CD14-positive monocyte (primary cell): Measurements from ENCODE around the gene TMEM209. TPM values are rescaled to one million over a fixed set of nuclear protein-coding genes. Genes with fewer than 3 reads are reported as not detected.
A peak's percentile ranks its signal among the peaks of the same experiment; 100 is the strongest.

Source experiments
- DNase-seq, 3 donors: peaks; one replicate each; pipeline ENCODE4 v3.0.0-alpha.2; 2011 to 2022
- H2AFZ ChIP-seq: 2 replicates; pipeline ENCODE4 v1.6.0; 2012; ENCODE audit warnings: mild to moderate bottlenecking, low read depth, low read length, inconsistent platforms; ENCODE audit not compliant: insufficient read depth, poor library complexity, severe bottlenecking
- H3K27ac ChIP-seq, 2 donors: 1 replicate in 1 of 2; 2 replicates in 1 of 2; pipeline ENCODE4 v1.5.1; 2012 to 2013; ENCODE audit warnings: low read length in 2 of 2, control low read depth in 1 of 2, inconsistent platforms in 1 of 2, low read depth in 1 of 2, mild to moderate bottlenecking in 1 of 2
- H3K27me3 ChIP-seq, 2 donors: one replicate each; pipeline versions ENCODE4 v1.6.0 to v1.6.1; 2011 to 2013; ENCODE audit warnings: low read length in 2 of 2; ENCODE audit not compliant: control insufficient read depth in 2 of 2, insufficient read depth in 2 of 2
- H3K36me3 ChIP-seq, 2 donors: replicated peaks in 1 of 2; 1 replicate in 1 of 2; 2 replicates in 1 of 2; pipeline versions ENCODE4 v1.5.1 to v1.6.1; 2012 to 2013; ENCODE audit warnings: low read length in 2 of 2, control low read depth in 1 of 2, inconsistent platforms in 1 of 2, mild to moderate bottlenecking in 1 of 2; ENCODE audit not compliant: insufficient read depth in 2 of 2, control insufficient read depth in 1 of 2
- H3K4me1 ChIP-seq, 2 donors: 1 replicate in 1 of 2; 2 replicates in 1 of 2; pipeline versions ENCODE4 v1.5.1 to v1.6.1; 2012 to 2013; ENCODE audit warnings: low read length in 2 of 2, control low read depth in 1 of 2, inconsistent platforms in 1 of 2, mild to moderate bottlenecking in 1 of 2, moderate library complexity in 1 of 2; ENCODE audit not compliant: insufficient read depth in 2 of 2, control insufficient read depth in 1 of 2
- H3K4me2 ChIP-seq: replicated peaks from 2 replicates; pipeline ENCODE3; 2012; ENCODE audit warnings: low read length, moderate library complexity, mild to moderate bottlenecking; ENCODE audit not compliant: poor library complexity, severe bottlenecking; ENCODE audit errors: extremely low read depth
- H3K4me3 ChIP-seq, 3 experiments: fragments of 200-600 bp in 1 of 3; sonication (generic) in 1 of 3; replicated peaks in 1 of 3; 1 replicate in 2 of 3; 2 replicates in 1 of 3; pipeline ENCODE4 v1.5.1; 2011 to 2013; ENCODE audit warnings: low read length in 3 of 3, mild to moderate bottlenecking in 3 of 3, control low read depth in 2 of 3, low read depth in 2 of 3, inconsistent platforms in 1 of 3, moderate library complexity in 1 of 3
- H3K79me2 ChIP-seq: 2 replicates; pipeline ENCODE4 v1.6.0; 2012; ENCODE audit warnings: mild to moderate bottlenecking, control low read depth, inconsistent platforms, low read length, moderate library complexity; ENCODE audit not compliant: insufficient read depth
- H3K9ac ChIP-seq: 2 replicates; pipeline ENCODE4 v1.6.0; 2017; ENCODE audit warnings: low read length, mild to moderate bottlenecking; ENCODE audit not compliant: insufficient read depth, poor library complexity, severe bottlenecking
- H3K9me3 ChIP-seq, 2 donors: replicated peaks in 1 of 2; 1 replicate in 1 of 2; 2 replicates in 1 of 2; pipeline versions ENCODE4 v1.5.1 to v1.6.1; 2012 to 2013; ENCODE audit warnings: low read length in 2 of 2, control low read depth in 1 of 2; ENCODE audit not compliant: control insufficient read depth in 1 of 2, insufficient read depth in 1 of 2
- H4K20me1 ChIP-seq: 2 replicates; pipeline ENCODE4 v1.6.0; 2012; ENCODE audit warnings: mild to moderate bottlenecking, low read length, control low read depth, moderate library complexity; ENCODE audit not compliant: insufficient read depth
- H3K27ac Mint-ChIP-seq, 7 donors: one replicate each; pipeline ENCODE4 v1.8.0; 2020; ENCODE audit warnings: mild to moderate bottlenecking in 7 of 7, mixed read lengths in 7 of 7, moderate library complexity in 6 of 7, inconsistent platforms in 2 of 7
- H3K27me3 Mint-ChIP-seq, 3 donors: one replicate each; pipeline ENCODE4 v1.8.0; 2021 to 2022; ENCODE audit warnings: low read depth in 3 of 3, mild to moderate bottlenecking in 3 of 3, mixed read lengths in 3 of 3, moderate library complexity in 3 of 3, inconsistent platforms in 1 of 3
- H3K36me3 Mint-ChIP-seq, 2 donors: one replicate each; pipeline ENCODE4 v1.8.0; 2020; ENCODE audit warnings: mixed read lengths in 2 of 2, inconsistent platforms in 1 of 2, mild to moderate bottlenecking in 1 of 2
- H3K4me1 Mint-ChIP-seq: one replicate; pipeline ENCODE4 v1.8.0; 2020; ENCODE audit warnings: mild to moderate bottlenecking, mixed read lengths
- H3K4me3 Mint-ChIP-seq, 2 donors: one replicate each; pipeline ENCODE4 v1.8.0; 2020; ENCODE audit warnings: mild to moderate bottlenecking in 2 of 2, mixed read lengths in 2 of 2, moderate library complexity in 1 of 2
- H3K9me3 Mint-ChIP-seq, 7 donors: one replicate each; pipeline ENCODE4 v1.8.0; 2020 to 2022; ENCODE audit warnings: mixed read lengths in 7 of 7, mild to moderate bottlenecking in 6 of 7, moderate library complexity in 6 of 7, inconsistent platforms in 2 of 7
- whole genome bisulfite sequencing: methylation state at CpG from one replicate; pipeline ENCODE4 v1.1.5; 2013; ENCODE audit warnings: missing lambda C conversion rate; ENCODE audit not compliant: insufficient coverage; 5-methylcytosine and 5-hydroxymethylcytosine counted together
- intact Hi-C, 2 donors: fragments of 100-400 bp; cut with micrococcal nuclease; formaldehyde crosslinking; loops; one replicate each; pipeline versions ENCODE4 v1.15.0 to v1.15.1; 2023
- polyA plus RNA-seq, 3 donors: library from polyadenylated mRNA; depleted of rRNA in 1 of 3; unstranded in 2 of 3; stranded (reverse) in 1 of 3; fragments of 300-500 nt in 2 of 3; fragments of >200 nt in 1 of 3; fragmentation: Illumina TruSeq in 2 of 3; gene quantifications; 1 replicate in 2 of 3; 2 replicates in 1 of 3; pipeline ENCODE4 v1.2.3, GENCODE V29; 2012 to 2021
- TF ChIP-seq, protein P1 (sequence below): fragments of 200-600 bp; IDR thresholded peaks from one replicate; pipeline ENCODE4 v1.8.0; 2022; ENCODE audit warnings: antibody characterized with exemption, mild to moderate bottlenecking

TMEM209 gene
- polyA plus RNA-seq, 3 donors, result 7.7 to 16.7 (median 9.6) TPM

DNA sequence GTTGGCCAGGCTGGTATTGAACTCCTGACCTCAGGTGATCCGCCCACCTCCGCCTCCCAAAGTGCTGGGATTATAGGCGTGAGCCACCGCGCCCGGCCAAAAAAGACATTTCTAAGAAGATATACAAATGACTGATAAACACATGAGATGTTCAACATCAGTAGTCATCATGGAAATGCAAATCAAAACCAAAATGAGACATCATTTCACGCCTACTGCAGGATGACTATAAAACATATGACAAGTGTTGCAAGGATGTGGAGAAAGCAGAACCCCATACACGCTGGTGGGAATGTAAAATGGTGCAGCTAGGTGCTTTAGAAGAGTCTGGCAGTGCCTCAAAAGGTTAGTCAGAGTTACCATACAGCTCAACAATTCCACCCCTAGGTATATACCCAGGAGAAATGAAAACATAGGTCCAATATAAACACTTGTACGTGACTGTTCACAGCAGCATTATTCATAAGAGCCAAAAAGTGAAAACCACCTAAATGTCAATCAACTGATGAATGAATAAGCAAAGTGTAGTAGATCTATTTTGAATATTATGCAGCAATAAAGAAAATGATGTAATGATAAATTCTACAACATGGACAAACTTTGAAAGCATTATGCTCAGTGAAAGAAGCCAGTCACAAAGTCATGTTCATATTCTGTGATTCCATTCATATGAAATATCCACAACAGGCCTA, 24.5 kb downstream of the TMEM209 start:
- peak overlapping the region in 2 of 7 donors; percentile 15 to 81 for H3K27ac Mint-ChIP-seq
- Histone ChIP-seq H3K4me3 (no peak overlapping the region), H3K9ac (no peak overlapping the region), H3K4me2 (no peak overlapping the region), H4K20me1 (no peaks in the 10 kb centered on the region), H2AFZ (no peak overlapping the region), H3K79me2 (no peaks in the 10 kb centered on the region), H3K27ac (no peak overlapping the region), H3K4me1 (no peaks in the 10 kb centered on the region), H3K9me3 (no peaks in the 10 kb centered on the region), H3K27me3 (no peaks in the 10 kb centered on the region), H3K36me3 (peaks cover 67 to 79% of the 10 kb centered on the region in 2 donors)
- no peaks in the 10 kb centered on the region for H3K9me3 Mint-ChIP-seq
- no CpG with 5 or more reads among the region's 9 CpGs for WGBS
- peaks cover 58 to 62% of the 10 kb centered on the region in 2 donors for H3K36me3 Mint-ChIP-seq
- no peaks in the 10 kb centered on the region for H3K27me3 Mint-ChIP-seq
- no peaks in the 10 kb centered on the region for H3K4me1 Mint-ChIP-seq
- H3K4me3 Mint-ChIP-seq, result peak overlapping the region in 1 of 2 donors; percentile 56
- intact Hi-C loops, result no loop called here
- TF ChIP-seq, protein P1, sequence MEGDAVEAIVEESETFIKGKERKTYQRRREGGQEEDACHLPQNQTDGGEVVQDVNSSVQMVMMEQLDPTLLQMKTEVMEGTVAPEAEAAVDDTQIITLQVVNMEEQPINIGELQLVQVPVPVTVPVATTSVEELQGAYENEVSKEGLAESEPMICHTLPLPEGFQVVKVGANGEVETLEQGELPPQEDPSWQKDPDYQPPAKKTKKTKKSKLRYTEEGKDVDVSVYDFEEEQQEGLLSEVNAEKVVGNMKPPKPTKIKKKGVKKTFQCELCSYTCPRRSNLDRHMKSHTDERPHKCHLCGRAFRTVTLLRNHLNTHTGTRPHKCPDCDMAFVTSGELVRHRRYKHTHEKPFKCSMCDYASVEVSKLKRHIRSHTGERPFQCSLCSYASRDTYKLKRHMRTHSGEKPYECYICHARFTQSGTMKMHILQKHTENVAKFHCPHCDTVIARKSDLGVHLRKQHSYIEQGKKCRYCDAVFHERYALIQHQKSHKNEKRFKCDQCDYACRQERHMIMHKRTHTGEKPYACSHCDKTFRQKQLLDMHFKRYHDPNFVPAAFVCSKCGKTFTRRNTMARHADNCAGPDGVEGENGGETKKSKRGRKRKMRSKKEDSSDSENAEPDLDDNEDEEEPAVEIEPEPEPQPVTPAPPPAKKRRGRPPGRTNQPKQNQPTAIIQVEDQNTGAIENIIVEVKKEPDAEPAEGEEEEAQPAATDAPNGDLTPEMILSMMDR, result no peak
- no peak for DNase-seq

DNA sequence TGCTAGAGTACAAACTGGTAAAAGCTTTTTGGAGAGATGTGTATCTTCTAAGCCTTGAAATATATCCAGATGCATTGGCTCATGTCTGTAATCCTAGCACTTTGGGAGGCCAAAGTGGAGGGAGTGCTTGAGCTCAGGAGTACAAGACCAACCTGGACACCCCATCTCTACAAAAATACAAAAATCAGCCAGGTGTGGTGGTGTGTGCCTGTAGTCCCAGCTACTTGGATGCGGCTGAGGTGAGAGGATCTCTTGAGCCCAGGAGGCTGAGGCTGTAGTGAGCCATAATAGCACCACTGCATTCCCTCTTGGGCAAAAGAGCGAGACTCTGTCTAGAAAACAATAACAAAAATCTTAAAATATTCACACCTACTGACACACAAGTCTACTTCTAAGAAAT, 25.6 kb downstream of the TMEM209 start:
- H3K79me2 ChIP-seq, result no peaks in the 10 kb centered on the region
- Mint-ChIP-seq H3K27me3 (no peaks in the 10 kb centered on the region), H3K4me1 (no peaks in the 10 kb centered on the region), H3K36me3 (peaks cover 60 to 63% of the 10 kb centered on the region in 2 donors), H3K4me3 (no peak overlapping the region), H3K9me3 (no peaks in the 10 kb centered on the region), H3K27ac (no peak overlapping the region)
- peaks cover 67 to 80% of the 10 kb centered on the region in 2 donors for H3K36me3 ChIP-seq
- H2AFZ ChIP-seq, result no peak overlapping the region
- WGBS, result no CpG with 5 or more reads among the region's 2 CpGs
- no peaks in the 10 kb centered on the region for H3K9me3 ChIP-seq
- H3K27ac ChIP-seq, result no peak overlapping the region
- TF ChIP-seq, protein P1, result no peak
- H3K4me3 ChIP-seq, result no peak overlapping the region
- H3K4me1 ChIP-seq, result no peaks in the 10 kb centered on the region
- DNase-seq, result no peak
- H3K9ac ChIP-seq, result no peak overlapping the region
- no peak overlapping the region for H3K4me2 ChIP-seq
- intact Hi-C loops, result no loop called here
- no peaks in the 10 kb centered on the region for H3K27me3 ChIP-seq
- H4K20me1 ChIP-seq, result no peaks in the 10 kb centered on the region
